T-helper 22 cell (primary cell): ENCODE data around the gene NFIX.
"Not testable (repeated sequence)": the region's sequence is repeated elsewhere in the genome, so short reads cannot be mapped to it uniquely, and the experiment has no call there.

Source experiments
- DNase-seq: peaks from one replicate; pipeline ENCODE4 v3.0.0-alpha.2; 2020; ENCODE audit warnings: low read depth

Gene NFIX

GRCh38 chr19:12994701-12995595 is at the start of gene NFIX:
Gene NFIX, plus strand, starts transcription at chr19:12995475. Its CDS starts 363 bp downstream, at chr19:12995838.
- DNase-seq = peak; percentile 20

- DNase-seq = peak; percentile 96
These were observed 49.7 kb upstream of the NFIX start, which contains the start of gene RAD23A for GRCh38 chr19:12945479-12946091. Gene RAD23A, plus strand, starts transcription at chr19:12945862. Its CDS starts 87 bp downstream, at chr19:12945949.

- DNase-seq = peak; percentile 31
These were observed 49.1 kb upstream of the NFIX start for GRCh38 chr19:12946092-12946721.

- DNase-seq = no peak
These were observed 48.4 kb upstream of the NFIX start for GRCh38 chr19:12946731-12947496.

- no peak for DNase-seq
These were observed 47.3 kb upstream of the NFIX start for GRCh38 chr19:12947702-12948611.

- DNase-seq = no peak
These were observed 46.5 kb upstream of the NFIX start for GRCh38 chr19:12948612-12949362.

- no peak for DNase-seq
These were observed 45.7 kb upstream of the NFIX start for GRCh38 chr19:12949363-12950283.

GRCh38 chr19:12952050-12952449 is 43.2 kb upstream of the NFIX start:
- not testable (repeated sequence) for DNase-seq

GRCh38 chr19:12952488-12953137 is 42.7 kb upstream of the NFIX start:
- no peak for DNase-seq

- DNase-seq = no peak
These were observed 42.0 kb upstream of the NFIX start for GRCh38 chr19:12953138-12953798.

GRCh38 chr19:12953799-12954611 is 41.3 kb upstream of the NFIX start:
- DNase-seq = no peak

- DNase-seq = no peak
These were observed 40.7 kb upstream of the NFIX start for GRCh38 chr19:12954612-12954962.

- DNase-seq = not testable (repeated sequence)
These were observed 39.7 kb upstream of the NFIX start for GRCh38 chr19:12955575-12955974.

- no peak for DNase-seq
These were observed 39.3 kb upstream of the NFIX start for GRCh38 chr19:12955996-12956395.

- peak; percentile 59 for DNase-seq
These were observed 38.6 kb upstream of the NFIX start, which contains the start of gene GADD45GIP1 for GRCh38 chr19:12956446-12957388. Gene GADD45GIP1, minus strand, starts transcription at chr19:12957223. Its CDS starts 11 bp downstream, at chr19:12957212.
